K562 (cell line): ENCODE results near the gene TMEM116. TPM values are rescaled to one million over a fixed set of nuclear protein-coding genes. Genes with fewer than 3 reads are reported as not detected.

ENCODE experiments used
- ATAC-seq: fragments of 200-7000 bp; cut with Tn5 transposase; 3 replicates; pipeline ENCODE4 v1.9.1; 2020; ENCODE audit warnings: moderate library complexity
- BruUV-seq: library from RNA; stranded (reverse); fragments of 400-500 nt; replicated peaks from 2 replicates; lab custom pipeline; 2021; lab: Mats Ljungman, UMichigan
- CTCF ChIA-PET: fragments of 300-600 bp; formaldehyde crosslinking; extraction: SDS; loops from one replicate; lab custom pipeline; 2021; ENCODE audit warnings: low intra/inter-chr PET ratio; lab: Yijun Ruan, JAX
- POLR2A ChIA-PET: fragments of 300-600, 350-650 bp; sonication (Branson Sonifier 250); formaldehyde crosslinking; extraction: SDS; loops from one replicate; lab custom pipeline; 2021; ENCODE audit warnings: antibody characterized with exemption, inconsistent platforms; lab: Yijun Ruan, JAX
- DNase-seq, 4 experiments: peaks; one replicate each; pipeline versions ENCODE4 v3.0.0 to v3.0.0-alpha.2; 2011 to 2018; ENCODE audit warnings: low spot score in 3 of 4, mixed read lengths in 3 of 4; ENCODE audit errors: extremely low read depth in 1 of 4
- FAIRE-seq: peaks from 2 replicates; lab custom pipeline; 2011; peaks lifted over from hg19 to GRCh38; lab: Jason Lieb, UNC
- H2AFZ ChIP-seq: 2 replicates; pipeline ENCODE4 v1.6.0; 2011; ENCODE audit warnings: low read depth, low read length, control low read depth, inconsistent platforms
- H3K27ac ChIP-seq: fragments of 200-600 bp; 3 replicates; pipeline ENCODE4 v1.8.0; 2011; ENCODE audit warnings: low read depth, mild to moderate bottlenecking, control low read depth, inconsistent platforms, low read length, moderate library complexity, mixed read lengths; ENCODE audit errors: extremely low read depth
- H3K27me3 ChIP-seq, 2 experiments: fragments of 300-600 bp in 1 of 2; 2 replicates in 1 of 2; 3 replicates in 1 of 2; pipeline versions ENCODE4 v1.6.0 to v1.8.0; 2011; ENCODE audit warnings: inconsistent platforms in 2 of 2, low read length in 2 of 2, mild to moderate bottlenecking in 1 of 2, mixed read lengths in 1 of 2, moderate library complexity in 1 of 2; ENCODE audit not compliant: control insufficient read depth in 2 of 2, insufficient read depth in 2 of 2
- H3K36me3 ChIP-seq: fragments of 300-600 bp; 3 replicates; pipeline ENCODE4 v1.8.0; 2011; ENCODE audit warnings: mild to moderate bottlenecking, low read length, inconsistent platforms; ENCODE audit not compliant: control insufficient read depth, insufficient read depth
- H3K4me1 ChIP-seq, 2 experiments: fragments of 200-600 bp in 1 of 2; replicated peaks in 1 of 2; 2 replicates in 1 of 2; 3 replicates in 1 of 2; pipeline versions ENCODE4 v1.5.1 to v1.8.0; 2011; ENCODE audit warnings: inconsistent platforms in 2 of 2, low read length in 2 of 2, mild to moderate bottlenecking in 1 of 2, mixed read lengths in 1 of 2, moderate library complexity in 1 of 2; ENCODE audit not compliant: control insufficient read depth in 2 of 2, insufficient read depth in 2 of 2
- H3K4me2 ChIP-seq: 2 replicates; pipeline ENCODE4 v1.6.1; 2011; ENCODE audit warnings: low read length, control low read depth, inconsistent platforms, mixed read lengths; ENCODE audit not compliant: insufficient read depth
- H3K4me3 ChIP-seq: fragments of 200-600 bp; sonication (generic), shearing (Covaris generic); 2 replicates; pipeline ENCODE4 v1.5.1; 2016; ENCODE audit warnings: control low read depth, inconsistent platforms
- H3K79me2 ChIP-seq: fragments of 200-600 bp; 3 replicates; pipeline ENCODE4 v1.8.0; 2011; ENCODE audit warnings: low read length, inconsistent platforms; ENCODE audit not compliant: control insufficient read depth, insufficient read depth
- H3K9ac ChIP-seq, 2 experiments: 2 replicates each; pipeline versions ENCODE4 v1.6.0 to v1.6.1; 2011; ENCODE audit warnings: low read depth in 2 of 2, low read length in 2 of 2, control low read depth in 1 of 2, inconsistent platforms in 1 of 2, mild to moderate bottlenecking in 1 of 2, mixed read lengths in 1 of 2; ENCODE audit not compliant: insufficient read depth in 1 of 2
- H3K9me1 ChIP-seq: one replicate; pipeline ENCODE4 v1.6.0; 2011; ENCODE audit warnings: inconsistent platforms, mild to moderate bottlenecking, low read length, moderate library complexity; ENCODE audit not compliant: control insufficient read depth, insufficient read depth
- H3K9me3 ChIP-seq: replicated peaks from 2 replicates; pipeline ENCODE4 v1.5.1; 2011; ENCODE audit warnings: low read depth, low read length, inconsistent platforms; ENCODE audit not compliant: control insufficient read depth, insufficient read depth
- H4K20me1 ChIP-seq: replicated peaks from 2 replicates; pipeline ENCODE4 v1.6.1; 2011; ENCODE audit warnings: low read length, inconsistent platforms, mixed read lengths; ENCODE audit not compliant: control insufficient read depth, insufficient read depth
- CTBP1 ChIP-seq: fragments of 450-650 bp; IDR thresholded peaks from 2 replicates; pipeline ENCODE4 v1.6.1; 2016; ENCODE audit warnings: borderline replicate concordance
- EP300 ChIP-seq: IDR thresholded peaks from 2 replicates; pipeline ENCODE4 v1.6.1; 2012; ENCODE audit warnings: low read length, improper control_type of control experiment
- HMGXB4 ChIP-seq: sonication (generic); formaldehyde crosslinking; IDR thresholded peaks from 2 replicates; pipeline ENCODE4 v1.8.1; 2023; ENCODE audit warnings: mild to moderate bottlenecking, missing genetic modification reagents
- RBM22 ChIP-seq: fragments of 200-400 bp; formaldehyde crosslinking; IDR thresholded peaks from 2 replicates; pipeline ENCODE4 v1.6.1; 2018; ENCODE audit warnings: low read length, low read depth; ENCODE audit not compliant: poor library complexity, severe bottlenecking
- THAP7 ChIP-seq: fragments of 250-450 bp; sonication (Bioruptor Pico); IDR thresholded peaks from 2 replicates; pipeline ENCODE4 v1.5.0; 2021
- WHSC1 ChIP-seq: IDR thresholded peaks from one replicate; pipeline ENCODE4 v1.6.1; 2012; ENCODE audit warnings: low read length, control low read depth, inconsistent platforms
- ZNF589 ChIP-seq: fragments of 200-800 bp; sonication (Bioruptor generic); IDR thresholded peaks from 2 replicates; pipeline ENCODE4 v1.6.1; 2016; ENCODE audit warnings: low read depth, missing genetic modification characterization, missing compliant biosample characterization
- WGBS: fragments of 100-300 bp; shearing (Covaris generic); methylation state at CpG from one replicate; pipeline ENCODE4 v1.1.6; 2016; ENCODE audit warnings: low coverage, mixed read lengths; ENCODE audit not compliant: insufficient coverage; ENCODE audit errors: missing lambda C conversion rate; 5-methylcytosine and 5-hydroxymethylcytosine counted together
- in situ Hi-C: fragments of 300-500 bp; cut with MboI; formaldehyde crosslinking; loops from 4 replicates; pipeline ENCODE4 v1.15.0; 2018; ENCODE audit warnings: inconsistent platforms, mixed read lengths
- intact Hi-C: fragments of 100-400 bp; cut with micrococcal nuclease; formaldehyde crosslinking; loops from 2 replicates; pipeline ENCODE4 v1.14.2; 2022
- polyA plus RNA-seq, 8 experiments: library from polyadenylated mRNA; depleted of rRNA in 4 of 8; stranded (reverse) in 5 of 8; unstranded in 3 of 8; fragments of >200 nt; fragmentation: Nextera tagmentation in 2 of 8; fragmentation: Illumina TruSeq in 1 of 8; extraction: Ambion mirVana in 2 of 8; extraction: Trizol in 1 of 8; gene quantifications; 2 replicates each; pipeline versions ENCODE4 v1.2.1 to v1.2.3, GENCODE V29; 2011 to 2014; ENCODE audit warnings: inconsistent platforms in 1 of 8, missing spikeins in 1 of 8
- total RNA-seq, 7 experiments: library from RNA; depleted of rRNA in 6 of 7; stranded (reverse); fragments of >200 nt in 6 of 7; fragmentation: Illumina TruSeq in 2 of 7; extraction: Trizol in 2 of 7; gene quantifications; 2 replicates each; pipeline versions ENCODE4 v1.2.1 to v1.2.3, GENCODE V29; 2011 to 2021; ENCODE audit warnings: low replicate concordance in 1 of 7
- TF ChIP-seq, protein P1 (sequence below): fragments of 250-450 bp; sonication (Bioruptor Pico); IDR thresholded peaks from 2 replicates; pipeline ENCODE4 v1.8.0; 2022; ENCODE audit warnings: moderate library complexity, mild to moderate bottlenecking, inconsistent platforms

The TMEM116 gene
- total and polyA plus RNA-seq, 9 of the 15 experiments (the other 6 are each of a cell fraction or from before 2014, with no cell fraction given): 5.2 to 78.6 (median 13.9) TPM

DNA sequence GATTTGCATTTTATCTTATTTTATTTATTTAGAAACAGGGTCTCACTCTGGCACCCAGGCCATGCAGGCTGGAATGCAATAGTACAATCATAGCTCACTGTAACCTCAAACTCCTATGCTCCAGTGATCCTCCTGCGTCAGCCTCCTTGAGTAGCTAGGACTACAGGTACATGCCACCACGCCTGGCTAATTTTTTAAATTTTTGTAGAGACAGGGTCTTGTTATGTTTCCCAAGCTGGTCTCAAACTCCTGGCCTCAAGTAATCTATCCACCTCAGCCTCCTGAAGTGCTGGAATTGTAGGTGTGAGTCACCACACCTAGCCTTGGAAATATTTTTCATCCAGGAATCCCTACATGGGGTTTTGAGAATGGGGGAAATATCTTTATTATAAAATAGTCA lies 86.3 kb downstream of the TMEM116 start (continued):
- no peak for TF ChIP-seq HMGXB4
- no peak for TF ChIP-seq ZNF589 (CRISPR knock-in tag)
- no peak for TF ChIP-seq EP300
- TF ChIP-seq, protein P1, sequence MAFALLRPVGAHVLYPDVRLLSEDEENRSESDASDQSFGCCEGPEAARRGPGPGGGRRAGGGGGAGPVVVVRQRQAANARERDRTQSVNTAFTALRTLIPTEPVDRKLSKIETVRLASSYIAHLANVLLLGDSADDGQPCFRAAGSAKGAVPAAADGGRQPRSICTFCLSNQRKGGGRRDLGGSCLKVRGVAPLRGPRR (CRISPR knock-in tag): no peak
- no peak for TF ChIP-seq RBM22

GRCh38 chr12:111925171-111925570 lies 87.8 kb downstream of the TMEM116 start:
- ChIA-PET POLR2A (no interaction called here), CTCF (no interaction called here)
- H3K79me2 ChIP-seq: no peaks in the 10 kb centered on the region
- ATAC-seq (no peak), DNase-seq (no peak), FAIRE-seq (no peak)
- no peaks in the 10 kb centered on the region for H3K4me1 ChIP-seq
- no TSS peak for BruUV-seq
- no peaks in the 10 kb centered on the region for H3K9me3 ChIP-seq
- H3K4me2 ChIP-seq: no peak overlapping the region
- in situ Hi-C loops: no loop called here
- H4K20me1 ChIP-seq: no peaks in the 10 kb centered on the region
- no peaks in the 10 kb centered on the region for H3K36me3 ChIP-seq
- no peaks in the 10 kb centered on the region for H3K9me1 ChIP-seq
- no peak overlapping the region for H2AFZ ChIP-seq
- H3K27ac ChIP-seq: no peak overlapping the region
- 34% methylated on average over 2 of the region's 3 CpGs for WGBS
- H3K9ac ChIP-seq: no peak overlapping the region
- intact Hi-C loops: no loop called here
- H3K27me3 ChIP-seq: no peaks in the 10 kb centered on the region
- no peak overlapping the region for H3K4me3 ChIP-seq
- no peak for TF ChIP-seq THAP7 (CRISPR knock-in tag)
- no peak for TF ChIP-seq CTBP1
- no peak for TF ChIP-seq WHSC1
